Measurements from ENCODE around the gene ZNF689.

ZNF689 gene

DNA sequence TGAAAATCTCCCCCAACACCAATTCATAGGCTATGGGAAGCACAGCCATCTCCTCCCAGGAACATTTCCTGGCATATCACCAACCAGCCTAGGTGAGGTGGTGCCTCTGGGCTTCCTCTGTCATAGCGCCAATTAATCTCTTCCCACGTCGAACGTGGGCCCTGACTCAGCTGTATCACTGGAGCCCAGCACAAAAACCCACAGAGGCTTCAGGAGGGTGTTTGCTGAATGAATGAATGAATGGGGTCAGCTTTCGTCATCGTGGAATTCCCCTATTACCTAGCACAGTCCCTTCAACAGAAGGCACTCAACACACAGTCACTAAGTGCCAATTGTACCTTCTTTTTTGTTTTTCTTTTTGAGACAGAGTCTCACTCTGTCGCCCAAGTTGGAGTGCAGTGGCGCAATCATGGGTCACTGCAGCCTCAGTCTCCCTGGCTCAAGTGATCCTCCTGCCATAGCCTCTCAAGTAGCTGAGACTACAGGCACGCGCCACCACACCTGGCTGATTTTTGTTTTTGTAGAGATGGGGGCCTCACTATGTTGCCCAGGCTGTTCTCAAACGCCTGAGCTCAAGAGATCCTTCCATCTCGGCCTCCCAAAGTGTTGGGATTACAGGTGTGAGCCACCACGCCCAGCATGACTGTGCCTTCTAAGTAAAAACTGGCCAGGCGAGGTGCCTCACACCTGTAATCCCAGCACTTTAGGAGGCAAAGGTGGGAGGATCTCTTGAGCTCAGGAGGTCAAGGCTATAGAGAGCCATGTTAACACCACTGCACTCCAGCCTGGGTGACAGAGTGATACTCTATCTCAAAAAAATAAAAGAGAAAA, 42.8 kb downstream of the ZNF689 start:
- in situ Hi-C loops (cut with MboI; ENCODE audit: low sequenced_read_pairs): no loop called here

DNA sequence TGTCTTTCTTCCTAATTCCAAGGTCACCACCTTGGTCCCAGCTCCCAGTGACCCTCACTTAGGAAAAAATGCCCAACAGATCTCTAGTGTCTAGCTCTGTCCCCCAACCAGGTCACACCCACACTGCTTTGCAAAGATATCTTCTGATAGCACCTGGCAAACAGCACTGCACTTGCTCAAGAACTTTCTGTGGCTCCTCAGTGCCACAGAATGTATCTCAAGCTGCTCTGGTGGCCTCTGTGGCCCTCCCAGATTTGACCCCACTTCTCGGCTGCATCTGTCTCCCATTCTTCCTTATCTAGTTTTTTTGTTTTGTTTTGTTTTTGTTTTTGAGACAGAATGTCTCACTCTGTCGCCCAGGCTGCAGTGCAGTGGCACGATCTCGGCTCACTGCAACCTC, 43.7 kb downstream of the ZNF689 start:
- in situ Hi-C loops (cut with MboI; ENCODE audit: low sequenced_read_pairs): no loop called here

DNA sequence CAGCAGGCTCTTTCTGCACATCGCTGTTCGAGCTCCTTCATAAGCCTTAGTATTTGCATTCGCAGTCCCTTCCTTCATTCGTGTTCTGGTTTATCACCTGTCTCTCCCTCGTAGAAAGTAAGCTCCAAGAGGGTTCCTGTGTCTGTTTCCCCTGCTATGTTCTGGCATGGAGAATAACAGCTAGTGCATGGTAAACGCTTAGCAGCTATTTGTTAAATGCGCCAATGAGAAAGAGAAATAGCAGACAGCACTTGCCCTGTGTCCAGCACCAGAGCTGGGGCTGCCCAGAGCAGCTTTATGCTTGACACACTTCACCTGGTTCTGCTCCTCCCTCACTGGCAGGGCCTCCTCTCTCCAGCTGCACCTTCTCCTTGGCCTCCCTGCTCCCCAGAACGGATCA, 44.2 kb downstream of the ZNF689 start:
- in situ Hi-C loops (cut with MboI; ENCODE audit: low sequenced_read_pairs): no loop called here

DNA sequence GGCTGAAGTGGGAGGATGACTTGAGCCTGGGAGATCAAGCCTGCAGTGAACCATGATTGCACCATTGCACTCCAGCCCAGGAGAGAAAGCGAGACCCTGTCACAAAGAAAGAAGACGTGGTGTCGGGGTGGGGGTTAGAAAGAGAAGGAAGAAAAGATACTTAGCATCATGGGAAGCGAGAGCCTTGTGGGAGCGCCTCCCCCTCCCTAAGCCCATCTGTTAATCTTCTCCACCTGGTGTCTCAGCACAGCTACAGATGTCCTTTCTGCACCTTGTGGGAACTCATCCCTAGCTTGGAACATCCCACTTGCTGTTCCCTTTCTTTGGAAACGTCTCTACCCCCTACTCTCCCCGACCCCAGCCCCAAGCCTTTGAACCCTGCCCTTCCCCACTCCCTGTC, 44.7 kb downstream of the ZNF689 start:
- in situ Hi-C loops (cut with MboI; ENCODE audit: low sequenced_read_pairs): no loop called here

DNA sequence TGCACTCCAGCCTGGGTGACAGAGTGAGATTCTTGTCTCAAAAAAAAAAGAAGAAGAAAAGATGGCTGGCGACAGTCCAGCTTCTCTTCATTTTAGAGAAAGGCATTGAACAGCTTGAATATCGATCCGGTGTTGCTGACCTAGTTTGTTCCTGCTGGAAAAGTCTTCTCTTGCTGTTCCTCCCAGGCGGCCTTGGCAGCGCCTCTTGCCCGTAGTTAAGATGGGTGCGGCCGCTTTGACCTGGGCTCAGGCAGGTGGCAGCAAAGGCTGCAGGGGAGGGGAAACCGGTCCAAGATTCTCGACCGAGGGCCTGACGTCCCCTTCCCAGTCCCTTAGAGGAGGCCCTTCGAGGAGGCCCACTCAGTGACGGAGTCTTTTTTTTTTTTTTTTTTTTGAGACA, 48.2 kb downstream of the ZNF689 start:
- in situ Hi-C loops (cut with MboI; ENCODE audit: low sequenced_read_pairs): no loop called here

DNA sequence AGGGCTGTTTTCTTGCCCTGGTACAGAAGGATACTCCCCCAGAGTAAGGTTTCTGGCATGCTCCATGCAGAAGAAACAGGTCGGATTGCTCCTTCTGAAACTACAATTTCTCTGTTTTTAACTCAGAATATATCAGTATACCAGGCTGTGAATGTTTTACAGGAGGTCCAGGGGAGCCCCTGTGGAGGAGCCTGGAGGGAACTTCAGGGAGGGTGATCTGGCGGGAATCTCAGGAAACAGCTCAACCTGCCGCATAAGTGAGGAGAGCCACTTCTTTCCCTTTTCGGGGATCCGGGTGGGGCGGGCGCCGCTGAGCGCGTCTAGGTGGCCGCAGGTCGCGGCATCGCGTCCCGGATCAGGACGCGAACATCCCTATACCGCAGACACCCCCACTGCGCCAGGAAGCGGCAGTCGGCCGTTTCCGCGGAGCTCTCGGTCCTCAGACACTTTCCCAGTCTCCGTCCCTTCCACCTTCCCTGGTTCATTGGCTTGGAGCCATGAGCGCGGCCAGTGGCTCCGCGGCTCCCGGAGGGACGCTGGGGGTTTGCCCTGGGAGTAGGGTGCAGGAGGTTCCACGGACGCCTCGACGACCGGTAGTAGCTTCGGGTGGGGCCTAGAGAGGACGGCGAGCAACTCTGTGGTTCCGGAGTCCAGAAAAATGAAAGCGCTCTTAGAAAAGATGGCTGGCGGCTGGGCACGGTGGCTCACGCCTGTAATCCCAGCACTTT, 48.9 kb downstream of the ZNF689 start:
- in situ Hi-C loops (cut with MboI; ENCODE audit: low sequenced_read_pairs): no loop called here

DNA sequence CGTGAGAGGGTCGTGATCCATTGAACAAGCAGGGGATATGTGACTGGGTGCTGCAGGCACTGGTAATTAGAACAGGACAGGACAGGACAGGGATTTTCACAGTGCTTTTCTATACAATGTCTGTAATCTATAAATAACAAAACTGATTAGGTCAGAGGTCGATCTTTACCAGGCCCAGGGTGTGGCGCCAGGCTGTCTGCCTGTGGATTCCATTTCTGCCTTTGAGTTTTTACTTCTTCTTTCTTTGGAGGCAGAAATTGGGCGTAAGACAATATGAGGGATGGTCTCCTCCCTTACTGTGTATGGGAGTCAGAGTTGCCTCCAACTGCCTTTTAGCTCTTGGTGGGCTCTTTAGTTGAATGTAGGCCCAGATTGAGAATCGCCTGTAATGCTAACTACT, 50.5 kb downstream of the ZNF689 start:
- in situ Hi-C loops (cut with MboI; ENCODE audit: low sequenced_read_pairs): no loop called here

DNA sequence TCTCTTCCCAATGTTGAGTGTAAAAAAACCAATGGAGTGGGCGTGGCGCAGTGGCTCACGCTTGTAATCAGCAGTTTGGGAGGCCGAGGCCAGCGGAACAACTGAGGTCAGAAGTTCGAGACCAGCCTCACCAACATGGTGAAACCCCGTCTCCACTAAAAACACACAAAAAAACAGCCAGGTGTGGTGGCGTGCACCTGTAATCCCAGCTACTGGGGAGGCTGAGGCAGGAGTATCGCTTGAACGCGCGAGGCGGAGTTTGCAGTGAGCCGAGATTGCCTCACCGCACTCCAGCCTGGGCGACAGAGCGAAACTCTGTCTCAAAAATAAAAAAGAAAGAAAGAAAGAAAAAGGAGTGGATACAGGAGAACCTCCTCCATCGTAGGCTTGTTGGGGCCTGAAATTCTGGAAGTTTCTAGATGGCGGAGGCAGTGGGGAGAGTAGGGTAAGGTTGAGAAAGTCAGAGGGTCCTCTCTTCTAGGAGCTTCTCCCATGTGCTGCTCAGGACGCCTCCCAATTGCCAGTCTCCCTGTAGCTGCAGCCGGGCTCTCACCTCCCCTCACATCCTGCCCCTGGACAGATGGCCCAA, 51.3 kb downstream of the ZNF689 start:
- in situ Hi-C loops (cut with MboI; ENCODE audit: low sequenced_read_pairs): no loop called here

DNA sequence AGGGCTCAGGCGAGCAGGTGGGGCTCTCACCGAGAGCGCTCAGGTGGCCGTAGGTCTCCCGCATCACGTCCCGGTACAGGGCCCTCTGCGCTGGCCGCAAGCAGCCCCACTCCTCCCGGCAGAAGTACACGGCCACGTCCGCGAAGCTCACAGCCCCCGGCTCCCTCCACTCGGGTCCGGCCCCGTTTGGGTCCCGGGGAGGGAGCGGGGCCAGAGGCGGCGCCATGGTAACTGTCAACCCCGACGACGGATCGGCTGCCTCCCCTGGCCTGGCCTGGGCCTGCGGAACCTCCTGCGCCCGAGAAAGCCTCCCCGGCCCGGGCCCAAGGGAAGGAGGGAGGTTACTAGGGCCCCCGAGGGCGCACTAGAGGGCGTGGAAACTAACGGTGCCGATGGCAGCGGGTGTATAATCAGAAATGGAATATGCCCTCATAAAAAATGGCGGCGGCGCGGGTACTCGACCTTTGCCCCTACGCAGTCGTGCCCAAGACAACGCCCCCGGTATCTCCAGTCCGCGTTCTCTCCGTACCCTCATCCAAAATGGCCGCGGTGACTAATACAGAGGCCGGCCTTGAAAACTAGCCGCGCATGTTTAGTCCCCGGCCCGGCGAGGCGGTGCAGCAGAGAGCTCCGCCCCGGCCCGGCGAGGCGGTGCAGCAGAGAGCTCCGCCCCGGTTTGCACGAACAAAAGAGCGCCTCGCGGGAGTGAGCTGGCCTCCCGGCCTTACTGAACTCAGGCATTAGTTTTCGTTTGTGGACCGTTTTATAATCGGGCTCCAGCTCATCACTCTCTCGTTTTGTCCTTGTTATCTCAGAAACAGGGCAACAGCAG, 52.0 kb downstream of the ZNF689 start, which contains the start of gene ZNF764:
TSS of gene ZNF764 (minus strand) at position 418 of the 832 bp plus-strand sequence. CDS start at position 226, 192 bp downstream.
- in situ Hi-C loops (cut with MboI; ENCODE audit: low sequenced_read_pairs): no loop called here

DNA sequence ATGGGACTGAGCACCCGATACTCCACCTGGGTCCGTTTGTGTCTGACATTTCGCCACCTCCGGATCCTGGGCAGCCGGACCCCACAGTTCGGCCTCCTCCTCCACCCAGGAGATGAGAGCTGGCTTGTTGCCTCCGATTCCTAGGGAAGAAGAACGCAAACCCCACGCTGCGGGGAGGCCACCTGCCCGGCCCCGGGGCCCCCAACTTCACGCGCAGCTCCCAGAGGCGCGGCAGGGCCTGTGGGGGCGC, 52.6 kb downstream of the ZNF689 start:
- in situ Hi-C loops (cut with MboI; ENCODE audit: low sequenced_read_pairs): no loop called here

DNA sequence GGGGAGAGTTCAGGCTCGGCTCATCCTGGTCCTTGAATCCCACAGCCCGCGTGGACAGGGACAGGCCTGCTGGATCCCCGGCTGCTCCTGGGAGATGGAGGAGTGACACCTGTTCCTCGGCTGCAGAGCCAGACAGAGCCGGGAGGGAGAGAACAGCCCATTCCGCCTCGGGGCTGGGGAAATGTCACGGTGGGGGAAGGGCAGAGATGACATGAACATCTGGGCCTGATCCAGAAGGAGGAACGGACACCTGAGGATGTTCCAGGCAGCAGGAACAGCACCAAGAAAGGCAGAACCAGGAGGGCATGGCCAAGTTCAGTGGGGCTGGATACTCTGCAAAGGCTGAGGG, 54.1 kb downstream of the ZNF689 start:
- in situ Hi-C loops (cut with MboI; ENCODE audit: low sequenced_read_pairs): no loop called here

DNA sequence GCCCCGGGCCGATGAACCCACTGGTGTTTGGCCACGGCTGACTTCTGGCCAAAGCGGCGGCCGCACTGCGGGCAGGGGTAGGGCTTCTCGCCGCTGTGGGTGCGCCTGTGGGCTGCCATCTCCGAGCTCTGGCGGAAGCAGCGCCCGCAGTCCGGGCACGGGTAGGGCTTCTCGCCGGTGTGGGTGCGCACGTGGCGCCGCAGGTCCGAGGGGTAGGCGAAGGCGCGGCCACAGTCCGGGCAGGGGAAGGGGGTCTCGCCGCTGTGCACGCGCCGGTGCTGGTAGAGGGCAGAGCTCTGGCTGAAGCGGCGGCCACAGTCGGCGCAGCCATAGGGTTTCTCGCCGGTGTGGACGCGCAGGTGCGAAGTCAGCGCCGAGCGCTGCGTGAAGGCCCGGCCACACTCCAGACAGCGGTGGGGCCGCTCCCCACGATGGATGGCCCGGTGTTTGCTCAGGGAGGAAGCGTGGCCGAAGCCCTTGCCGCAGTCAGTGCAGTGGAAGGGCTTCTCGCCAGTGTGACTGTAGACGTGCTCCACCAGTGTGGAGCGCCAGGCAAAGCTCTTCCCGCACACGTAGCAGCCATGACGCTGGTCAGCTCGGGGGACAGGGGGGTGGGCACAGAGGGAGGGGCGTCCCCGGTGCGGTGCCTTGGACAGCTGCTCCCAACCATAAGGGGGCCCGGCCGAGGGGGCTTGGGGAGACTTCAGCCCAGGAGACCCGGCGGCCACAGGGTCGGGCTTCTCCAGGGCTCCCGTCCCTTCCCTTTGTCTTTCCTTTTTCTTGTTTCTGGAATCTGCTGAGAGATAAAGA, 54.7 kb downstream of the ZNF689 start:
- in situ Hi-C loops (cut with MboI; ENCODE audit: low sequenced_read_pairs): no loop called here

DNA sequence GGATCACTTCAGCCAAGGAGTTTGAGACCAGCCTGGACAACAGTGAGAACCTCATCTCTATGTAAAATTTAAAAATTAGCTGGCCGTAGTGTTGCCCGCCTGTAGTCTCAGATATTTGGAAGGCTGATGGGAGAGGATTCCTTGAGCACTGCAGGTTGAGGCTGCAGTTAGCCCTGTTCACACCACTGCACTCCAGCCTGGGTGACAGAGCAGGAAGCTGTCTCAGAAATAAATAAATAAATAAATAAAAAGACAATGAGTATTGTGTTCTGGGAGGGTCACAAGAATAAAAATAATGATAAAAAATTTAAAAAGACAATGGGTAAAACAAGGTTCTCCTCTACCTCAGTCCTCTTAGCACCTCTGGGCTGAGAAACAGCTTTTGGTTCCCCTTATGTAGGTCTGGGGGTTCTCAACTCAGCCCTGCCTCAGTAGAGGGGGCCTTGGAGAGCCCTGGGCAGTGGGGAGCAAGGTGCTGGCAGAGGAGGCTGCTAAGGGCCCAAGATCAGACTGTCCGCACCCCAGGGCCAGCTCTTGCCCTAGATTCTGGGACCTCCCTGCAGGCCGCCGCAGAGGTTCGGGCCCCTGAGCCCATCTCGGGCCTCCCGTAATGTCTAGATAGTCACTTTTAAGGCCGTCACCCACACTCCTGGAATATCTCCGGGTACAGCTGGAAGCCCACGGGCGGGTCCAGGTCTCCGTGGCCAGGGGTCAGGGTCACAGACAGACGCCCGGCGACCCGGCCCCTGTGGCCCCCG, 55.5 kb downstream of the ZNF689 start:
- in situ Hi-C loops (cut with MboI; ENCODE audit: low sequenced_read_pairs): no loop called here

DNA sequence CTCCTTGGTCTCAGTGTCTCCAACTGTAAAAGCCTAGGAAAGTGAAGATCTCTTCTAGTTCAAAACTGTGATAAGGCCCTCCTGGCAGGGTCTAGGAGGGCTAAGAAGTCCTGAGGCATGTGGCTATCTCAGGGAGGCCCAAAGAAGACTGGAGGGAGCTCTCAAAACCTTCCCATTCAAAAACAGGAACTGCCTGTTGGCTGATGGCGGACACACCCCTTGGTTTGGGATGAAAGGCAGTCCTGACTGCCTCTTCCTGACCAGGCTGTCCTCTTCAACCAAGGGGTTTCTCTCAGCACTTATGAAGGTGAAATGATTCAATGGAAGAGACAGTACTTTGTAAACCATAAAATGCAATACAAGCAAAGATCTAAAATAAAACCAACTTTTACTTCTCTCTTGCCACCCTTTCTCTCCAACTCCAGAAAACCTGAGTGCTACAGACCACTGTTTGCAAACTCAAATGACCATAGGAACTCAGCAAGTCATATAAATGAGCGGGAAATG, 56.7 kb downstream of the ZNF689 start:
- in situ Hi-C loops (cut with MboI; ENCODE audit: low sequenced_read_pairs): no loop called here

DNA sequence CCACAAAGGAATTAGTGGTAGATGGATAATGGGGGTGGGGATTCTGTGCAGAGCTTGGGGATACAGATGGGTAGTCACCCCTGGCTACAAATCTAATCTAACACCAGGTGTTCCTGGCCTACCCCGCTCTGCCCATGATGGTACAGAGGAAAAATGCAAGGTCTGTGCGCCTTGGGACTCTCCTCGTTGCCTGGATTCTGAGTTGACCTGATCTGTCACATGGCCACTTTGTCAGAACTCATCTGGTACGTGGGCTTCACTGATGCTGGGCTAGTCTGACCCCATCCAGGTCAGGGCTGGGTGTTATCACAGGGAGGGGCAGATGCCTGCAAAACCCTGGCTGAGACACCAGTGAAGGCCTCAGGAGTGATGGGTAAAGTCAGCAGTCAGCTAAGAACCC, 57.2 kb downstream of the ZNF689 start:
- in situ Hi-C loops (cut with MboI; ENCODE audit: low sequenced_read_pairs): no loop called here

All from HL-60/S4 (cell line).